ENCODE measurements around the gene BLOC1S3. TPM values are rescaled to one million over a fixed set of nuclear protein-coding genes. Genes with fewer than 3 reads are reported as not detected.
A peak's percentile ranks its signal among the peaks of the same experiment; 100 is the strongest.

Gene BLOC1S3
- total and polyA plus RNA-seq, 2 of the 4 experiments (the other 2 are of a cell fraction) = 1.1 to 4.9 TPM

DNA sequence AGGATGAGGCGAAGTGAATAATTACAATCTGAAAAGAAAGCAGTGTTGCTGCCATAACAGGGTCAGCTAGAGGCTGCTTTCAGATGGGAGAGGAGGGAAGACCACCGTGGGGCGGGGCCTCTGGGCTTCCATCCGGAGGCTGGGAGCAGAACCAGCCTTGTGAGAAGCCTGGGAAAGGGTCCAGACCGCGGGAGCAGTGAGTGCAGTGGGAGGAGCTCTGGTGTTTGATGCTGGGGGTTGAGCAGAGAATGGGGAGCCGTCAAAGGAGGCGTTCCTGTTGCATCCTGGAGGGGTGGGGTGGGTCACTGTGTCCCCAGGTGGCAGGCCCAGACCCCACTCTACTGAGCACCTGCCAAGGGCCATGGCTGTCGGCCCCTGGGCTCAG lies 35.9 kb upstream of the BLOC1S3 start:
- H3K18ac ChIP-seq (ENCODE audit: low read depth, low read length) = no peak overlapping the region
- no peak overlapping the region for H3K27ac ChIP-seq (ENCODE audit: insufficient read depth, low read length)
- H3K4ac ChIP-seq (ENCODE audit: low read depth, low read length) = no peak overlapping the region
- no peak overlapping the region for H3K56ac ChIP-seq (ENCODE audit: extremely low read depth, insufficient read depth, low read length)
- H4K91ac ChIP-seq (ENCODE audit: insufficient read depth, low read depth, low read length) = no peak overlapping the region
- no peaks in the 10 kb centered on the region for H3K4me1 ChIP-seq (ENCODE audit: control insufficient read depth, insufficient read depth, low read length)
- DNase-seq = no peak
- no peak for ATAC-seq (ENCODE audit: low read depth)
- H3K4me3 ChIP-seq (ENCODE audit: insufficient read depth, low read depth, low read length) = no peak overlapping the region
- dilution Hi-C loops (cut with HindIII; ENCODE audit: low sequenced_read_pairs, unreplicated experiment) = no loop called here
- H2AFZ ChIP-seq (replicated peaks; ENCODE audit: low read length, poor library complexity) = peak overlapping the region; percentile 43
- in situ Hi-C loops (cut with MboI; ENCODE audit: low sequenced_read_pairs) = no loop called here
- H3K36me3 ChIP-seq (ENCODE audit: control insufficient read depth, insufficient read depth, low read length) = peaks cover 45% of the 10 kb centered on the region
- intact Hi-C loops (cut with micrococcal nuclease) = no loop called here
- peaks cover 13 to 23% of the 10 kb centered on the region in 2 experiments; a peak in 3 of 4 replicates for H3K79me1 ChIP-seq (ENCODE audit: low read depth in 1 of 2, low read length in 2 of 2)
- no peak overlapping the region for H3K14ac ChIP-seq (replicated peaks; ENCODE audit: low read depth, low read length)
- no peak overlapping the region for H2AK5ac ChIP-seq (ENCODE audit: low read depth, low read length)
- no peak overlapping the region for H2AK9ac ChIP-seq (replicated peaks; ENCODE audit: low read depth, low read length, poor library complexity)
- no peak overlapping the region for H3K4me2 ChIP-seq (ENCODE audit: low read depth, low read length)
- no peak overlapping the region for H4K8ac ChIP-seq (ENCODE audit: low read depth in 2 of 2, low read length in 2 of 2)
- peaks cover 14% of the 10 kb centered on the region for H4K20me1 ChIP-seq (ENCODE audit: insufficient read depth, low read length)
- TF ChIP-seq MAFK (IDR thresholded peaks at IDR 0.05; ENCODE audit: low read depth, low read length) (no peak), BHLHE40 (IDR thresholded peaks at IDR 0.05; ENCODE audit: low read depth, low read length) (no peak)
- TF ChIP-seq, protein P1, sequence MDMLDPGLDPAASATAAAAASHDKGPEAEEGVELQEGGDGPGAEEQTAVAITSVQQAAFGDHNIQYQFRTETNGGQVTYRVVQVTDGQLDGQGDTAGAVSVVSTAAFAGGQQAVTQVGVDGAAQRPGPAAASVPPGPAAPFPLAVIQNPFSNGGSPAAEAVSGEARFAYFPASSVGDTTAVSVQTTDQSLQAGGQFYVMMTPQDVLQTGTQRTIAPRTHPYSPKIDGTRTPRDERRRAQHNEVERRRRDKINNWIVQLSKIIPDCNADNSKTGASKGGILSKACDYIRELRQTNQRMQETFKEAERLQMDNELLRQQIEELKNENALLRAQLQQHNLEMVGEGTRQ (IDR thresholded peaks at IDR 0.05; ENCODE audit: low read depth, low read length) = no peak
- no peak overlapping the region for H3K9ac ChIP-seq (ENCODE audit: low read depth, low read length)
- H3K9me3 ChIP-seq (ENCODE audit: control insufficient read depth, insufficient read depth, low read length) = no peaks in the 10 kb centered on the region
- no peak overlapping the region for H4K5ac ChIP-seq (ENCODE audit: low read depth, low read length)
- H2BK20ac ChIP-seq (ENCODE audit: low read depth, low read length) = no peak overlapping the region
- CTCF ChIA-PET = no interaction called here
- H2BK15ac ChIP-seq (ENCODE audit: low read depth, low read length) = no peak overlapping the region
- H2BK120ac ChIP-seq (ENCODE audit: low read depth, low read length) = no peak overlapping the region
- no peaks in the 10 kb centered on the region for H3K27me3 ChIP-seq (ENCODE audit: control insufficient read depth, insufficient read depth, low read length)
- POLR2A ChIA-PET (ENCODE audit: unreplicated experiment) = no interaction called here
- BruUV-seq (replicated peaks) = no TSS peak
- no peaks in the 10 kb centered on the region for H3K9me1 ChIP-seq (ENCODE audit: insufficient read depth, low read length)
- H2BK5ac ChIP-seq (ENCODE audit: low read depth, low read length, poor library complexity, severe bottlenecking) = no peak overlapping the region
- WGBS, 2 experiments (ENCODE audit: extremely low coverage in 2 of 2, insufficient read length in 1 of 2) = 73% methylated on average over 4 of the region's 9 CpGs; no CpG with 5 or more reads in 1 of the 2 experiments
- H3K23ac ChIP-seq (ENCODE audit: low read depth, low read length) = no peak overlapping the region
